HepG2 (cell line): ENCODE measurements around the gene SLC11A1. TPM values are rescaled to one million over a fixed set of nuclear protein-coding genes. Genes with fewer than 3 reads are reported as not detected.

Experiments used
- ARNT2 ChIP-seq: sonication (generic); formaldehyde crosslinking; IDR thresholded peaks from 2 replicates; pipeline ENCODE4 v1.8.0; 2022; ENCODE audit warnings: mild to moderate bottlenecking, low read depth, missing genetic modification reagents, moderate library complexity
- MXI1 ChIP-seq: IDR thresholded peaks from 3 replicates; pipeline ENCODE4 v1.6.1; 2012; ENCODE audit warnings: low read depth, low read length, inconsistent platforms, borderline replicate concordance
- POGZ ChIP-seq: sonication (generic); formaldehyde crosslinking; IDR thresholded peaks from 2 replicates; pipeline ENCODE4 v1.4.0; 2020; ENCODE audit warnings: mild to moderate bottlenecking, missing genetic modification reagents
- REL ChIP-seq: sonication (generic); formaldehyde crosslinking; conservative IDR thresholded peaks from 2 replicates; pipeline ENCODE4 v1.8.0; 2022; ENCODE audit warnings: mild to moderate bottlenecking, missing genetic modification reagents, moderate library complexity
- ZBTB38 ChIP-seq: sonication (generic); formaldehyde crosslinking; IDR thresholded peaks from 2 replicates; pipeline ENCODE4 v1.5.1; 2020; ENCODE audit warnings: mild to moderate bottlenecking, missing genetic modification reagents
- ZFP91 ChIP-seq: sonication (generic); formaldehyde crosslinking; IDR thresholded peaks from 2 replicates; pipeline ENCODE4 v1.9.0; 2022; ENCODE audit warnings: missing genetic modification reagents, mild to moderate bottlenecking, borderline replicate concordance
- ZNF569 ChIP-seq: sonication (generic); formaldehyde crosslinking; IDR thresholded peaks from 2 replicates; pipeline ENCODE4 v1.5.0; 2020; ENCODE audit warnings: mild to moderate bottlenecking, missing genetic modification reagents, moderate library complexity, borderline replicate concordance
- ZNF724P ChIP-seq: sonication (generic); formaldehyde crosslinking; IDR thresholded peaks from 2 replicates; pipeline ENCODE4 v1.8.0; 2022; ENCODE audit warnings: missing genetic modification reagents, borderline replicate concordance
- ZNF816 ChIP-seq: sonication (generic); formaldehyde crosslinking; IDR thresholded peaks from 2 replicates; pipeline ENCODE4 v1.8.0; 2022; ENCODE audit warnings: missing genetic modification reagents, mild to moderate bottlenecking, borderline replicate concordance
- polyA plus RNA-seq, 8 experiments: library from polyadenylated mRNA; depleted of rRNA in 3 of 8; stranded (reverse) in 7 of 8; unstranded in 1 of 8; fragments of >200 nt; fragmentation: Illumina TruSeq in 4 of 8; extraction: Trizol in 4 of 8; gene quantifications; 2 replicates each; pipeline versions ENCODE4 v1.2.1 to v1.2.3, GENCODE V29; 2011 to 2016; ENCODE audit warnings: low read depth in 4 of 8, missing spikeins in 1 of 8, mixed read lengths in 1 of 8; ENCODE audit not compliant: insufficient read depth in 1 of 8
- total RNA-seq, 5 experiments: library from RNA; depleted of rRNA; stranded (reverse); fragments of >200 nt; fragmentation: Illumina TruSeq; extraction: Trizol; gene quantifications; 2 replicates each; pipeline ENCODE4 v1.2.3, GENCODE V29; 2016; ENCODE audit warnings: low read depth in 1 of 5
- TF ChIP-seq, protein P1 (sequence below): IDR thresholded peaks from 2 replicates; pipeline ENCODE4 v1.6.1; 2016; ENCODE audit warnings: low read depth, control low read depth
- TF ChIP-seq, protein P2 (sequence below): sonication (generic); formaldehyde crosslinking; IDR thresholded peaks from 2 replicates; pipeline ENCODE4 v1.5.0; 2020; ENCODE audit warnings: mild to moderate bottlenecking, low read depth, missing genetic modification reagents, borderline replicate concordance

The SLC11A1 gene
- total and polyA plus RNA-seq, 2 of the 13 experiments (the other 11 are each of a cell fraction or from before 2014, with no cell fraction given), result 0.33 to 2.3 TPM

- TF ChIP-seq, protein P1, sequence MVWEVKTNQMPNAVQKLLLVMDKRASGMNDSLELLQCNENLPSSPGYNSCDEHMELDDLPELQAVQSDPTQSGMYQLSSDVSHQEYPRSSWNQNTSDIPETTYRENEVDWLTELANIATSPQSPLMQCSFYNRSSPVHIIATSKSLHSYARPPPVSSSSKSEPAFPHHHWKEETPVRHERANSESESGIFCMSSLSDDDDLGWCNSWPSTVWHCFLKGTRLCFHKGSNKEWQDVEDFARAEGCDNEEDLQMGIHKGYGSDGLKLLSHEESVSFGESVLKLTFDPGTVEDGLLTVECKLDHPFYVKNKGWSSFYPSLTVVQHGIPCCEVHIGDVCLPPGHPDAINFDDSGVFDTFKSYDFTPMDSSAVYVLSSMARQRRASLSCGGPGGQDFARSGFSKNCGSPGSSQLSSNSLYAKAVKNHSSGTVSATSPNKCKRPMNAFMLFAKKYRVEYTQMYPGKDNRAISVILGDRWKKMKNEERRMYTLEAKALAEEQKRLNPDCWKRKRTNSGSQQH (CRISPR knock-in tag), result 0 out of 2 replicates have a peak, but pooled peaks have one; percentile 45
- peak; percentile 53; the same call in 1 of the 2 replicates for TF ChIP-seq REL (CRISPR knock-in tag)
- TF ChIP-seq ZNF724P (CRISPR knock-in tag), result peak; percentile 61; the same call in 1 of the 2 replicates
- TF ChIP-seq ZNF569 (CRISPR knock-in tag), result peak; percentile 72; the same call in 1 of the 2 replicates
- TF ChIP-seq ZBTB38, result no peak
- no peak for TF ChIP-seq POGZ
- TF ChIP-seq ARNT2 (CRISPR knock-in tag), result peak; percentile 86
- TF ChIP-seq, protein P2, sequence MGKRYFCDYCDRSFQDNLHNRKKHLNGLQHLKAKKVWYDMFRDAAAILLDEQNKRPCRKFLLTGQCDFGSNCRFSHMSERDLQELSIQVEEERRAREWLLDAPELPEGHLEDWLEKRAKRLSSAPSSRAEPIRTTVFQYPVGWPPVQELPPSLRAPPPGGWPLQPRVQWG (CRISPR knock-in tag), result 0 out of 2 replicates have a peak, but pooled peaks have one; percentile 25
- peak; percentile 36 for TF ChIP-seq ZFP91 (CRISPR knock-in tag)
- TF ChIP-seq MXI1, result peak; percentile 32; the same call in 1 of the 3 replicates
- peak; percentile 1; the same call in 1 of the 2 replicates for TF ChIP-seq ZNF816 (CRISPR knock-in tag)
Observed at GRCh38 chr2:218398437-218399390, 16.6 kb downstream of the SLC11A1 start (continued).
